Naive thymus-derived CD8-positive, alpha-beta T cell (primary cell): ENCODE data around the gene INHBE. TPM values are rescaled to one million over a fixed set of nuclear protein-coding genes. Genes with fewer than 3 reads are reported as not detected.

Source experiments
- ATAC-seq, 2 donors: fragments of 150-1000 bp; cut with Tn5 transposase in 1 of 2; sonication (Bioruptor Pico), chemical (Tn5 transposase) in 1 of 2; 1 replicate in 1 of 2; 2 replicates in 1 of 2; pipeline ENCODE4 v1.10.0; 2021; ENCODE audit warnings: mild to moderate bottlenecking in 2 of 2, moderate library complexity in 2 of 2
- POLR2A ChIA-PET: fragments of 350-600 bp; sonication (Branson Sonifier 250); formaldehyde crosslinking; loops from one replicate; lab custom pipeline; 2021; ENCODE audit warnings: antibody characterized with exemption; lab: Charles Lee
- DNase-seq, 10 donors: peaks; one replicate each; pipeline versions ENCODE4 v3.0.0 to v3.0.0-alpha.2; 2020 to 2022
- H3K27ac Mint-ChIP-seq, 10 donors: one replicate each; pipeline ENCODE4 v1.8.0; 2020 to 2022; ENCODE audit warnings: mild to moderate bottlenecking in 10 of 10, mixed read lengths in 10 of 10, moderate library complexity in 4 of 10, inconsistent platforms in 1 of 10
- H3K27me3 Mint-ChIP-seq, 5 donors: one replicate each; pipeline ENCODE4 v1.8.0; 2021 to 2022; ENCODE audit warnings: mixed read lengths in 5 of 5
- H3K36me3 Mint-ChIP-seq, 3 donors: one replicate each; pipeline ENCODE4 v1.8.0; 2020 to 2022; ENCODE audit warnings: mixed read lengths in 3 of 3, mild to moderate bottlenecking in 2 of 3, inconsistent platforms in 1 of 3
- H3K4me1 Mint-ChIP-seq, 4 donors: one replicate each; pipeline ENCODE4 v1.8.0; 2021 to 2022; ENCODE audit warnings: mixed read lengths in 4 of 4
- H3K4me3 Mint-ChIP-seq, 10 donors: one replicate each; pipeline ENCODE4 v1.8.0; 2020 to 2022; ENCODE audit warnings: mild to moderate bottlenecking in 10 of 10, mixed read lengths in 10 of 10, moderate library complexity in 6 of 10, inconsistent platforms in 1 of 10
- H3K9me3 Mint-ChIP-seq, 9 donors: one replicate each; pipeline ENCODE4 v1.8.0; 2020 to 2022; ENCODE audit warnings: mixed read lengths in 9 of 9, mild to moderate bottlenecking in 3 of 9, inconsistent platforms in 1 of 9, moderate library complexity in 1 of 9
- polyA plus RNA-seq, 3 donors: library from polyadenylated mRNA; unstranded; fragments of 300-500 nt; fragmentation: Illumina TruSeq; gene quantifications; one replicate each; pipeline ENCODE4 v1.2.3, GENCODE V29; 2021
- total RNA-seq, 8 experiments: library from RNA in 2 of 8; stranded (reverse) in 2 of 8; gene quantifications; one replicate each; pipeline ENCODE4 v1.2.3 and lab custom pipeline; 2021 to 2026

INHBE gene
- total and polyA plus RNA-seq, 5 experiments from 2014 or later: 0.16 TPM; not detected in 4

- H3K4me3 Mint-ChIP-seq: no peak overlapping the region
- H3K36me3 Mint-ChIP-seq: peaks cover 5 to 78% (median 12%) of the 10 kb centered on the region in 3 donors
- peak overlapping the region in 8 of 10 donors; percentile 63 to 87 (median 70) for H3K27ac Mint-ChIP-seq
- POLR2A ChIA-PET: interaction anchor here (0.5 to 4.7 kb wide), 5 partner anchors 9 to 370 kb away, joined by 3 to 25 read pairs (median 4); partner anchors contain the start of gene AGAP2
- ATAC-seq (no peak), DNase-seq (no peak)
- H3K27me3 Mint-ChIP-seq: no peaks in the 10 kb centered on the region
- H3K4me1 Mint-ChIP-seq: peaks cover 29 to 68% (median 57%) of the 10 kb centered on the region in 4 donors
- H3K9me3 Mint-ChIP-seq: no peaks in the 10 kb centered on the region
Observed at GRCh38 chr12:57470970-57471656, 16.0 kb downstream of the INHBE start.

- POLR2A ChIA-PET: interaction anchor here (0.5 to 4.7 kb wide), 5 partner anchors 10 to 1642 kb away, joined by 3 to 25 read pairs (median 3); partner anchors contain the start of gene DNAJC14
- no peak for DNase-seq
- peaks cover 5 to 82% (median 15%) of the 10 kb centered on the region in 3 donors for H3K36me3 Mint-ChIP-seq
Observed at GRCh38 chr12:57471661-57472060, 16.6 kb downstream of the INHBE start.

GRCh38 chr12:57472391-57472790, 17.3 kb downstream of the INHBE start:
- no peaks in the 10 kb centered on the region for H3K27me3 Mint-ChIP-seq
- H3K27ac Mint-ChIP-seq: peak overlapping the region; percentile 66 to 88 (median 76)
- peaks cover 5 to 78% (median 15%) of the 10 kb centered on the region in 3 donors for H3K36me3 Mint-ChIP-seq
- H3K9me3 Mint-ChIP-seq: no peaks in the 10 kb centered on the region
- no peak for DNase-seq
- peaks cover 34 to 73% (median 67%) of the 10 kb centered on the region in 4 donors for H3K4me1 Mint-ChIP-seq
- POLR2A ChIA-PET: interaction anchor here (0.6 to 4.7 kb wide), 4 partner anchors 11 to 1643 kb away, joined by 3 to 25 read pairs (median 4); partner anchors contain the start of genes DDIT3 and DNAJC14
- H3K4me3 Mint-ChIP-seq: peak overlapping the region in 7 of 10 donors; percentile 7 to 75 (median 43)
- no peak for ATAC-seq

More at GRCh38 chr12:57471661-57472060, 16.6 kb downstream of the INHBE start:
- peak overlapping the region in 1 of 10 donors; percentile 7 for H3K4me3 Mint-ChIP-seq
- no peak for ATAC-seq
- peak overlapping the region; percentile 63 to 88 (median 74) for H3K27ac Mint-ChIP-seq
- no peaks in the 10 kb centered on the region for H3K9me3 Mint-ChIP-seq
- H3K4me1 Mint-ChIP-seq: peaks cover 34 to 71% (median 62%) of the 10 kb centered on the region in 4 donors
- H3K27me3 Mint-ChIP-seq: no peaks in the 10 kb centered on the region

GRCh38 chr12:57473392-57473791, 18.3 kb downstream of the INHBE start:
- peak overlapping the region; percentile 51 to 94 (median 86) for H3K27ac Mint-ChIP-seq
- no peaks in the 10 kb centered on the region for H3K27me3 Mint-ChIP-seq
- POLR2A ChIA-PET: interaction anchor here (0.6 to 10.3 kb wide), 4 partner anchors 9 to 45 kb away, joined by 4 to 135 read pairs (median 45); partner anchors contain the start of genes DDIT3 and MARS1
- peak overlapping the region in 9 of 10 donors; percentile 1 to 81 (median 39) for H3K4me3 Mint-ChIP-seq
- peaks cover 29 to 75% (median 72%) of the 10 kb centered on the region in 4 donors for H3K4me1 Mint-ChIP-seq
- H3K9me3 Mint-ChIP-seq: no peaks in the 10 kb centered on the region
- H3K36me3 Mint-ChIP-seq: peaks cover 5 to 68% (median 10%) of the 10 kb centered on the region in 3 donors
- DNase-seq: no peak
- no peak for ATAC-seq

DNA sequence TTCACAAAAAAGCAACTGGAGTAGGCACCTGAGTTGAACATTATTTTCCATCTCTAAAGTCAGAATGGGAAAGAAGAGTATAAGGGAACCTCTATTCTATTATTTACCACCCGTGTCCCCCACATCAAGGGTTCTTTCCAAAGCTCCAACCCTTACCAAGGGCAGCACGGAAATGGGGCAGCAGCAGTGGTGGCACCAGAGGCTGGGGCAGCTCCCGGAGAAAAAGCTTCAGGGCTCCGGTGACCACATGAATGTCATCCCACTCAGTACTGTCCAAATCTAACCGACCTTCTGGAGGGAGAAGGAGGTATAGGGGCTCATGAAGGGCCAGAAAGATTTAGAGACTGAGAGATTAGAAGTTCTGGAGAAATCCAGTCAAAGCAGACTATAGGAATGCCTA, 18.8 kb downstream of the INHBE start:
- DNase-seq (no peak), ATAC-seq (no peak)
- POLR2A ChIA-PET: interaction anchor here (0.6 to 10.3 kb wide), 6 partner anchors 8 to 50 kb away, joined by 4 to 135 read pairs (median 22); partner anchors contain the start of genes DDIT3 and MARS1
- no peaks in the 10 kb centered on the region for H3K9me3 Mint-ChIP-seq
- peaks cover 5 to 65% (median 10%) of the 10 kb centered on the region in 3 donors for H3K36me3 Mint-ChIP-seq
- no peaks in the 10 kb centered on the region for H3K27me3 Mint-ChIP-seq
- H3K4me1 Mint-ChIP-seq: peaks cover 34 to 77% (median 76%) of the 10 kb centered on the region in 4 donors
- peak overlapping the region; percentile 77 to 95 (median 87) for H3K27ac Mint-ChIP-seq
- peak overlapping the region; percentile 40 to 86 (median 76) for H3K4me3 Mint-ChIP-seq

GRCh38 chr12:57474430-57474829, 19.3 kb downstream of the INHBE start:
- Mint-ChIP-seq H3K27me3 (no peaks in the 10 kb centered on the region), H3K4me1 (peaks cover 39 to 81% (median 79%) of the 10 kb centered on the region in 4 donors), H3K4me3 (peak overlapping the region; percentile 40 to 86 (median 76)), H3K27ac (peak overlapping the region; percentile 77 to 95 (median 87)), H3K9me3 (no peaks in the 10 kb centered on the region), H3K36me3 (peaks cover 5 to 61% (median 10%) of the 10 kb centered on the region in 3 donors)
- no peak for ATAC-seq
- POLR2A ChIA-PET: interaction anchor here (1.0 to 10.3 kb wide), 6 partner anchors 9 to 49 kb away, joined by 4 to 135 read pairs (median 22); partner anchors contain the start of genes DDIT3 and MARS1
- DNase-seq: no peak

DNA sequence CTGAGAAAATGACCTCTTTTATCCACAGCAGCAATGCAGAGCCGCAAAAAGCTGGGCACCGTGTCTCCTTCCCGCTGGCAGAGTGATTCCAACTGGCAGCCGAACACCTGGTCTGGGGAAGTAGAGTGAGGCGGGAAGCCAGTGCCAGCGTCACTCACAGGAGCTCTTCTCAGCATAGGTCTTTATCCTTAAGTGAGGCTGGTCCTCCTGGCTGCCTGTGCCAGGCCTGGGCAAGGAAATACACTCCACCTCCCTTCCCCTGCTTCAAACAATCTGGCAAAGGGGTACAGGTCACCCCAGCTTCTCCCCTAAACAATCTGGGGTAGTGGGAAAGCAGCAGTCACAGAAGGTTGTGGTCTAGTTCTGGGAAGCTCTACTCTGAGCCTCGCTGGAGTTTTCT, 19.8 kb downstream of the INHBE start:
- Mint-ChIP-seq H3K4me3 (peak overlapping the region; percentile 40 to 86 (median 76)), H3K27me3 (no peaks in the 10 kb centered on the region), H3K27ac (peak overlapping the region; percentile 43 to 95 (median 87)), H3K9me3 (no peaks in the 10 kb centered on the region), H3K36me3 (peaks cover 5 to 57% (median 10%) of the 10 kb centered on the region in 3 donors), H3K4me1 (peaks cover 43 to 85% (median 80%) of the 10 kb centered on the region in 4 donors)
- ATAC-seq (no peak), DNase-seq (no peak)
- POLR2A ChIA-PET: interaction anchor here (1.0 to 10.3 kb wide), 6 partner anchors 9 to 49 kb away, joined by 4 to 135 read pairs (median 22); partner anchors contain the start of genes DDIT3 and MARS1

GRCh38 chr12:57475271-57476161, 20.4 kb downstream of the INHBE start:
- peak overlapping the region; percentile 62 to 100 (median 98) for H3K4me3 Mint-ChIP-seq
- DNase-seq (peak in 1 of 10 donors; percentile 63), ATAC-seq (no peak)
- POLR2A ChIA-PET: interaction anchor here (0.6 to 10.3 kb wide), 9 partner anchors 8 to 48 kb away, joined by 3 to 135 read pairs (median 20); partner anchors contain the start of genes DDIT3, GLI1 and MARS1
- peaks cover 5 to 53% (median 10%) of the 10 kb centered on the region in 3 donors for H3K36me3 Mint-ChIP-seq
- H3K9me3 Mint-ChIP-seq: no peaks in the 10 kb centered on the region
- H3K27ac Mint-ChIP-seq: peak overlapping the region; percentile 95 to 100 (median 100)
- H3K4me1 Mint-ChIP-seq: peaks cover 44 to 92% (median 84%) of the 10 kb centered on the region in 4 donors
- H3K27me3 Mint-ChIP-seq: no peaks in the 10 kb centered on the region

DNA sequence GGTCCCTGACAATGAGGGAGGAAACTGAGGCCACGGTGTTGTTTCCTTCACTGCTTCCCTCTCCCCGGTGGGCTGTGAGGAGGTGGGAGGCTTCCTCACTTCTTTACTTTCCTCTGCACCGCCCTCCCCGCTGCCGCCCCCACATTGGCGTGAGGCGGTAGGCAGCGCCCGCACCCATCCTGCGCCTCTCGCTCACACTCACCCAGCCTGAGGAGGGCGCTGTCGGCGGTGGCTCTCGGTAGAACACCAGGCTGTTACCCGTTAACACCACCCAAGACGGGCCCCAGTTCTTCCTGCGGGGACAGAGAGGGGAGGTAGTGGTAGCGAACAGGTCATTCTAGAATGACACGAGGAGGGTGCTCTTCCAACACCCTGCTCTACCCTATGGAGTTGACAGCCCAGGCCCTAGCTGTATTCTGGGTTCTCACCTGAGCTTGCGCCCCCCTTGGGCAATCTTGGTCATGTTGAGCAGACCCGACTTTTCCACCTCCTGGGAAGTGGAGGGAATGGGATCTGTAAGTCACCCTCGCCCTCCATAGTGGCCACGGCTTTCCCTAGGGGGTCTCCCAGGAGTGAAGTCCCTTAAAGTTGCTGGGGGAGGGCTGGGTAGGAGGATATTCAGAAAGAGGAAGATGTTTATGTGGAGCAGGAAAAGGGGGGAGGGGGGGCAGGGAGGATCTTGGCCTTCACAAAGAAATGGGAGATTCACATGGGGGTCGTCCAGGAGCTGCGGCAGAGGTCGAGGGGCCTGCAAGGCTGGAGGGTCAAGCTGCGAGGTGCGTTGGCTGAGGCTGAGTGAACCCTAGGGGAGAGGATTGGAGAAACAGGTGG, 21.3 kb downstream of the INHBE start:
- peaks cover 5 to 47% (median 10%) of the 10 kb centered on the region in 3 donors for H3K36me3 Mint-ChIP-seq

GRCh38 chr12:57476993-57477709, 22.0 kb downstream of the INHBE start:
- POLR2A ChIA-PET: interaction anchor here (0.6 to 10.3 kb wide), 20 partner anchors 8 to 387 kb away, joined by 3 to 135 read pairs (median 4); partner anchors contain the start of genes DDIT3, GLI1, MARS1 and PIP4K2C
- no peaks in the 10 kb centered on the region for H3K27me3 Mint-ChIP-seq
- peak overlapping the region; percentile 97 to 100 (median 100) for H3K27ac Mint-ChIP-seq
- peak overlapping the region; percentile 94 to 100 (median 98) for H3K4me3 Mint-ChIP-seq
- no peaks in the 10 kb centered on the region for H3K9me3 Mint-ChIP-seq
- ATAC-seq (peak; percentile 21 to 26), DNase-seq (peak in 5 of 10 donors; percentile 32 to 70 (median 61))
- peaks cover 5 to 39% (median 10%) of the 10 kb centered on the region in 3 donors for H3K36me3 Mint-ChIP-seq
- H3K4me1 Mint-ChIP-seq: peaks cover 53 to 95% (median 87%) of the 10 kb centered on the region in 4 donors

More for the DNA sequence above, 21.3 kb downstream of the INHBE start:
- peaks cover 48 to 95% (median 88%) of the 10 kb centered on the region in 4 donors for H3K4me1 Mint-ChIP-seq
- no peaks in the 10 kb centered on the region for H3K9me3 Mint-ChIP-seq
- peak overlapping the region; percentile 97 to 100 (median 100) for H3K27ac Mint-ChIP-seq
- no peaks in the 10 kb centered on the region for H3K27me3 Mint-ChIP-seq
- peak overlapping the region; percentile 94 to 100 (median 98) for H3K4me3 Mint-ChIP-seq
- POLR2A ChIA-PET: interaction anchor here (0.6 to 10.3 kb wide), 13 partner anchors 11 to 265 kb away, joined by 3 to 135 read pairs (median 4); partner anchors contain the start of genes DDIT3, GLI1, MARS1 and PIP4K2C
- peak; percentile 13 to 41 for ATAC-seq
- DNase-seq: peak; percentile 59 to 90 (median 76)
